CD1c-positive myeloid dendritic cell (primary cell): ENCODE results near the gene AP4S1.

Source experiments
- DNase-seq: peaks from one replicate; pipeline ENCODE4 v3.0.0-alpha.2; 2016; ENCODE audit errors: extremely low spot score

Gene AP4S1

GRCh38 chr14:31137214-31137889, 111.9 kb downstream of the AP4S1 start:
- DNase-seq, result no peak

GRCh38 chr14:31138301-31138700, 112.9 kb downstream of the AP4S1 start:
- no peak for DNase-seq

- no peak for DNase-seq
Observed at GRCh38 chr14:31139301-31139847, 113.9 kb downstream of the AP4S1 start.

- DNase-seq, result no peak
Observed at GRCh38 chr14:31142455-31143087, 117.1 kb downstream of the AP4S1 start.
